Caco-2 (cell line): ENCODE measurements around the gene SETD5. TPM values are rescaled to one million over a fixed set of nuclear protein-coding genes. Genes with fewer than 3 reads are reported as not detected.

Source experiments
- BruUV-seq: library from RNA; stranded (reverse); fragments of 400-500 nt; replicated peaks from 2 replicates; lab custom pipeline; 2021; lab: Mats Ljungman, UMichigan
- CTCF ChIA-PET: fragments of 300-600 bp; sonication (Branson Sonifier 250); formaldehyde crosslinking; loops from one replicate; lab custom pipeline; 2022; ENCODE audit warnings: antibody characterized with exemption; lab: Charles Lee
- POLR2A ChIA-PET: fragments of 300-600 bp; sonication (Branson Sonifier 250); formaldehyde crosslinking; loops from one replicate; lab custom pipeline; 2022; ENCODE audit warnings: antibody characterized with exemption; lab: Charles Lee
- DNase-seq, 2 experiments: peaks; one replicate each; pipeline versions ENCODE4 v3.0.0 to v3.0.0-alpha.2; 2020 to 2022
- H3K27me3 ChIP-seq: replicated peaks from 2 replicates; pipeline ENCODE4 v1.6.0; 2011; ENCODE audit warnings: low read length; ENCODE audit not compliant: control insufficient read depth, insufficient read depth
- H3K36me3 ChIP-seq: 2 replicates; pipeline ENCODE4 v1.5.1; 2011; ENCODE audit warnings: low read length; ENCODE audit not compliant: control insufficient read depth, insufficient read depth
- H3K4me1 ChIP-seq: fragments of 250-450 bp; sonication (Bioruptor Pico); 2 replicates; pipeline ENCODE4 v1.5.1; 2020; ENCODE audit warnings: mild to moderate bottlenecking
- H3K4me3 ChIP-seq: 2 replicates; pipeline ENCODE4 v1.5.1; 2011; ENCODE audit warnings: low read depth, mild to moderate bottlenecking, control low read depth, low read length
- H3K9me3 ChIP-seq: fragments of 250-450 bp; sonication (Bioruptor Pico); 2 replicates; pipeline ENCODE4 v1.5.1; 2020; ENCODE audit warnings: mild to moderate bottlenecking, moderate library complexity
- H3K27ac Mint-ChIP-seq: one replicate; pipeline ENCODE4 v1.8.0; 2022; ENCODE audit warnings: mixed read lengths; ENCODE audit not compliant: unreplicated experiment
- H3K27me3 Mint-ChIP-seq: one replicate; pipeline ENCODE4 v1.8.0; 2022; ENCODE audit warnings: mixed read lengths; ENCODE audit not compliant: insufficient read depth, unreplicated experiment
- H3K36me3 Mint-ChIP-seq: one replicate; pipeline ENCODE4 v1.8.0; 2022; ENCODE audit warnings: mild to moderate bottlenecking, mixed read lengths; ENCODE audit not compliant: insufficient read depth, unreplicated experiment
- H3K4me1 Mint-ChIP-seq: one replicate; pipeline ENCODE4 v1.8.0; 2022; ENCODE audit warnings: low read depth, mixed read lengths; ENCODE audit not compliant: unreplicated experiment
- H3K4me3 Mint-ChIP-seq: one replicate; pipeline ENCODE4 v1.8.0; 2022; ENCODE audit warnings: mild to moderate bottlenecking, moderate library complexity, mixed read lengths; ENCODE audit not compliant: unreplicated experiment
- H3K9me3 Mint-ChIP-seq: one replicate; pipeline ENCODE4 v1.8.0; 2022; ENCODE audit warnings: mixed read lengths; ENCODE audit not compliant: unreplicated experiment
- intact Hi-C: fragments of 100-400 bp; cut with micrococcal nuclease; formaldehyde crosslinking; loops from one replicate; pipeline ENCODE4 v1.10.0; 2022; ENCODE audit not compliant: unreplicated experiment
- total RNA-seq: library from RNA; stranded (reverse); gene quantifications from 2 replicates; pipeline ENCODE4 v1.2.3, GENCODE V29; 2022
- TF ChIP-seq, protein P1 (sequence below), 2 experiments: fragments of 200-600 bp in 1 of 2; IDR thresholded peaks; 1 replicate in 1 of 2; 2 replicates in 1 of 2; pipeline versions ENCODE4 v1.5.1 to v1.8.0; 2011 to 2022; ENCODE audit warnings: antibody characterized with exemption in 1 of 2, control low read depth in 1 of 2, inconsistent platforms in 1 of 2, low read depth in 1 of 2, low read length in 1 of 2, mild to moderate bottlenecking in 1 of 2, moderate library complexity in 1 of 2; ENCODE audit not compliant: insufficient read depth in 1 of 2, severe bottlenecking in 1 of 2, unreplicated experiment in 1 of 2

SETD5 gene
- total RNA-seq, 1 experiment from 2014 or later, result 140 TPM

DNA sequence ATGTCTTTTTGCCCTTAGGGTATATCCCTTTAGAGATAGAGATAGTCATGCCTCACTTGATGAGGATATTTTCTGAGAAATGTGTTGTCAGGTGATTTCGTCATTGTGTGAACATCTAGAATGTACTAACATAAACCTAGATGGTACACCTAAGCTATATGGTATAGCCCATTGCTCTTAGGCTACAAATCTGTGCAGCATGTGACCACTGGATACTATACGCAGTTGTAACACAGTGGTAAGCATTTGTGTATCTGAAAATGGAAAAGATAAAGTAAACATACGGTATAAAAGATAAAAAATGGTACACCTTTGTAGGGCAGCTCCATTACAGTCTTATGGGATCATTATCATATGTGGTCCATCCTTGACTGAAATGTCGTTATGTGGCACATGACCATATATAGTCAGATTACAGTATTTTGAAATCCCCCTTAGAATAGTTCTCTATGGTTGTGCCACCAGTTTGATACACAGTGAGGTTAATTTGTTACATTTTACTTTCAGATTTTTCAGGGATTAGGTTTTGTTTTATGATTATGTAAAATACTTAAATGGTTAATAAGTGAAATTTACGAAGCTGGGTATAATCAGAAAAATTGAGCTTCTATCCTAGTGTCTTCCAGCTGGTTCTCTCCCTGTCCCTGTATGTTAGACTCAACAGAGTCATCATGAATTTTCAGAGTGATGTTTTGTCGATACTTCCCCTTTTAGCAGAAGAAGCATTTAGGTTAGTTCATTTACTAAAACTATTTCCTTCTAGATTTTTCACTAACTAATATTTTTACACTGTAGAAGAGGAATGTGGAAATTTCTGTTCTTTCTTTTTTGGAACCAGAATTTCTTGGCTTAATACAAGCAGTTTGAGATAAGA, 12.8 kb downstream of the SETD5 start:
- no peaks in the 10 kb centered on the region for H3K27me3 Mint-ChIP-seq
- ChIA-PET CTCF (no interaction called here), POLR2A (no interaction called here)
- Histone ChIP-seq H3K9me3 (no peaks in the 10 kb centered on the region), H3K27me3 (no peaks in the 10 kb centered on the region), H3K4me1 (peaks cover 41% of the 10 kb centered on the region), H3K4me3 (no peak overlapping the region), H3K36me3 (no peaks in the 10 kb centered on the region)
- no peak overlapping the region for H3K4me3 Mint-ChIP-seq
- no peaks in the 10 kb centered on the region for H3K9me3 Mint-ChIP-seq
- peaks cover 7% of the 10 kb centered on the region for H3K36me3 Mint-ChIP-seq
- peak overlapping the region; percentile 75 for H3K27ac Mint-ChIP-seq
- no TSS peak for BruUV-seq
- peaks cover 22% of the 10 kb centered on the region for H3K4me1 Mint-ChIP-seq
- intact Hi-C loops, result no loop called here
- TF ChIP-seq, protein P1, sequence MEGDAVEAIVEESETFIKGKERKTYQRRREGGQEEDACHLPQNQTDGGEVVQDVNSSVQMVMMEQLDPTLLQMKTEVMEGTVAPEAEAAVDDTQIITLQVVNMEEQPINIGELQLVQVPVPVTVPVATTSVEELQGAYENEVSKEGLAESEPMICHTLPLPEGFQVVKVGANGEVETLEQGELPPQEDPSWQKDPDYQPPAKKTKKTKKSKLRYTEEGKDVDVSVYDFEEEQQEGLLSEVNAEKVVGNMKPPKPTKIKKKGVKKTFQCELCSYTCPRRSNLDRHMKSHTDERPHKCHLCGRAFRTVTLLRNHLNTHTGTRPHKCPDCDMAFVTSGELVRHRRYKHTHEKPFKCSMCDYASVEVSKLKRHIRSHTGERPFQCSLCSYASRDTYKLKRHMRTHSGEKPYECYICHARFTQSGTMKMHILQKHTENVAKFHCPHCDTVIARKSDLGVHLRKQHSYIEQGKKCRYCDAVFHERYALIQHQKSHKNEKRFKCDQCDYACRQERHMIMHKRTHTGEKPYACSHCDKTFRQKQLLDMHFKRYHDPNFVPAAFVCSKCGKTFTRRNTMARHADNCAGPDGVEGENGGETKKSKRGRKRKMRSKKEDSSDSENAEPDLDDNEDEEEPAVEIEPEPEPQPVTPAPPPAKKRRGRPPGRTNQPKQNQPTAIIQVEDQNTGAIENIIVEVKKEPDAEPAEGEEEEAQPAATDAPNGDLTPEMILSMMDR (IDR thresholded peaks at IDR 0.05; ENCODE audit: insufficient read depth in 1 of 2, low read depth in 1 of 2, low read length in 1 of 2, severe bottlenecking in 1 of 2, unreplicated experiment in 1 of 2), result no peak
- no peak for DNase-seq

DNA sequence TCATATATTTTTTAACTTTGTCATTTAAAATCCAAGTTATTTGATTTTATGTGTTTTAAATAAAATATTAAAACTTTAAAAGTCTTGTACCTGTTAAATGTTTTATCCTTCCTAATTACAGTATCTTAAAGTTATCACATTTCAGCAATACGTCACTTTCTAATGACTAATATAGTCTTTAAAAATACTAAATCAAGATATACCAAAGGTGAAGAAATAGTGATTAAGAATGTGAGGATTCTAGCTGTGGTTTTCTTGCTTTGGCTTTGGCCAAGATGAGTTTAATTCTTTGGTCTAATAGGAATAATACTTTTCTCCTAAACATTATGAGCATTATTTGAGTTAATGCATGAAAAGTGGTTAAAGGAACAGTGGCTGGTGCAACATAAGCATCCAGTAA, 13.9 kb downstream of the SETD5 start:
- Histone ChIP-seq H3K4me1 (peaks cover 31% of the 10 kb centered on the region), H3K4me3 (no peak overlapping the region), H3K27me3 (no peaks in the 10 kb centered on the region), H3K9me3 (no peaks in the 10 kb centered on the region), H3K36me3 (no peaks in the 10 kb centered on the region; the same call in 1 of the 2 replicates)
- CTCF ChIA-PET, result no interaction called here
- intact Hi-C loops, result no loop called here
- Mint-ChIP-seq H3K27me3 (no peaks in the 10 kb centered on the region), H3K36me3 (peaks cover 14% of the 10 kb centered on the region), H3K4me1 (peaks cover 14% of the 10 kb centered on the region), H3K4me3 (no peak overlapping the region), H3K9me3 (no peaks in the 10 kb centered on the region), H3K27ac (no peak overlapping the region)
- no peak for DNase-seq
- TF ChIP-seq, protein P1 (IDR thresholded peaks at IDR 0.05; ENCODE audit: insufficient read depth in 1 of 2, low read depth in 1 of 2, low read length in 1 of 2, severe bottlenecking in 1 of 2, unreplicated experiment in 1 of 2), result no peak
- POLR2A ChIA-PET, result no interaction called here
- BruUV-seq, result no TSS peak

DNA sequence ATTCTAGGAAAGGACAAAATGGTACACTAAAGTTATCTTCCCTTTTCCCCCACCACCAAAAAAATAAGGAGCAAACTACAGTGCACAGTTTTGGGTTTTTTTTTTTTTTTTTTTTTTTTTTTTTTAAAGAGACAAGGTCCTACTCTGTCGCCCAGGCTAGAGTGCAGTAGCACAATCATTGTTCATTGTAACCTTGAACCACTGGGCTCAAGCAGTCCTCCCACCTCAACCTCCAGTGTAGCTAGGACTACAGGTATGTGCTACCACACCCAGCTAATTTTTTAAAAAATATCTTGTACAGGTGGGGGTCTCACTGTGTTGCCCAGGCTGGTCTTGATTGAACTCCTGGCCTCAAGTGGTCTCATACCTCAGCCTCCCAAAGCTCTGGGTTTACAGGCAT, 14.9 kb downstream of the SETD5 start:
- no peak overlapping the region for H3K27ac Mint-ChIP-seq
- H3K9me3 ChIP-seq, result no peaks in the 10 kb centered on the region
- no peaks in the 10 kb centered on the region; the same call in 1 of the 2 replicates for H3K36me3 ChIP-seq
- H3K4me3 Mint-ChIP-seq, result no peak overlapping the region
- intact Hi-C loops, result no loop called here
- peaks cover 20% of the 10 kb centered on the region for H3K36me3 Mint-ChIP-seq
- TF ChIP-seq, protein P1 (IDR thresholded peaks at IDR 0.05; ENCODE audit: insufficient read depth in 1 of 2, low read depth in 1 of 2, low read length in 1 of 2, severe bottlenecking in 1 of 2, unreplicated experiment in 1 of 2), result no peak
- no peaks in the 10 kb centered on the region for H3K27me3 Mint-ChIP-seq
- DNase-seq, result no peak
- no peaks in the 10 kb centered on the region for H3K9me3 Mint-ChIP-seq
- H3K4me1 Mint-ChIP-seq, result peaks cover 14% of the 10 kb centered on the region
- BruUV-seq, result no TSS peak
- no peaks in the 10 kb centered on the region for H3K27me3 ChIP-seq
- H3K4me3 ChIP-seq, result no peak overlapping the region
- peaks cover 35% of the 10 kb centered on the region for H3K4me1 ChIP-seq
- POLR2A ChIA-PET, result no interaction called here
- CTCF ChIA-PET, result no interaction called here
